ENCODE results near the gene EQTN.
"Not testable (repeated sequence)": the region's sequence is repeated elsewhere in the genome, so short reads cannot be mapped to it uniquely, and the experiment has no call there.

Gene EQTN

DNA sequence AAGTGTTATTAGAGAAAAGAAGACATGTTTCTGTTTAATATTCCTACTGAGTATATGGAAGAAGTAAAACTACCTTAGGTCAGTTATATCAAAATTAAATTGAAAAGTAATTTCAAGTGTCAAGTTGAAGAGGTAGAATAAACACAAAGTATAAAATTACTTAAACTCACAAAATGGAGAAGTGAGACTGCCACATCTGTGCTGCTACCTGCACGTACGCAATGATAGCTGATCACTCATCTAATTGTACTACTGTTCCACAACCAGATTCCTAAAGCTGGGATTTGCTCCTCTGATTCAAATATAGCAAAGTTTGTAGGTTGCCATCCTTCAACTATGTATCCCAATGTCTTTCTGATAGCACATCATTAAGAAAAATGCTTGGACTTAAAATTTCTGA lies 24.8 kb downstream of the EQTN start:
- Histone ChIP-seq H3K36me3 (ENCODE audit: insufficient read depth, low read length) (no peaks in the 10 kb centered on the region), H2AFZ (ENCODE audit: low read length, unreplicated experiment) (no peak overlapping the region)

DNA sequence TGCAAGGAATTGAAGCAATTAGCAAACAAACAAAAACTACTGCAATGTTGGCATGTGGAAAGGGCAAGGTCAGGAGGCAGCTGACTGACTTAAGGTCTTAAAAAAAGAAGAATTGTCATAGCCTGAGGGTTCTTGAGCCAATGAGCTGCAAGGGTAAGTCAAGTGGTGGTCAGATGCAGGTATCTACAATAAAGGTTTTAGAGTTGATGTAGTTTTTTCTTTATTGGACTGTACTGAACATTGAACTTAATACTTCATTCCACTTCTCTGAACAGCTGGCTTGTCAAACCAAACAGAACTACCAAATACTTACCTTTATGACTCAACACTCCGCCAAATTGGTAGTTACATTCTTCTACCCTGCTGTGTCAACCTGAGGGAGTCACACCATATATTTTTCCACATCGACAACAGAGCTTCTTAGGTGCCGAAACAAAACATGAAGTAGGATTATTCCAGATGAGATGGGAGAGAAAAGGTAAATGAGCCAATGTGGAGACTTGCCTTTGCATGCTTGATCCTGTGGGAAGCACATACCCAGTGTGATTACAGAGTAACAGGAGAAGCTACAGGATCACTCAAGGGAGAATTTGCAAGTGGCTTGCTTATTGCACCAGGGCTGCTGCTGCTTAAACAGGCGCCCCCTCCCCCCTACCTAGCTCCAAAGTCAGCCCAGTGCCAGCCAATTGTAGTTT lies 35.3 kb downstream of the EQTN start:
- H3K79me2 ChIP-seq (ENCODE audit: control insufficient read depth, insufficient read depth, low read length, unreplicated experiment) = no peaks in the 10 kb centered on the region
- no peak overlapping the region for H2AFZ ChIP-seq (ENCODE audit: low read length, unreplicated experiment)
- H3K4me3 ChIP-seq (ENCODE audit: low read depth, low read length) = no peak overlapping the region
- H3K36me3 ChIP-seq (ENCODE audit: insufficient read depth, low read length) = no peaks in the 10 kb centered on the region
- no peaks in the 10 kb centered on the region for H3K4me1 ChIP-seq (ENCODE audit: control insufficient read depth, insufficient read depth, low read length, unreplicated experiment)
- H3K27me3 ChIP-seq (ENCODE audit: insufficient read depth, low read length) = peaks cover 35% of the 10 kb centered on the region
- H3K27ac ChIP-seq (ENCODE audit: low read depth, low read length) = no peak overlapping the region

More for the DNA sequence above, 24.8 kb downstream of the EQTN start:
- no peaks in the 10 kb centered on the region for H3K27me3 ChIP-seq (ENCODE audit: insufficient read depth, low read length)
- no peak overlapping the region for H3K27ac ChIP-seq (ENCODE audit: low read depth, low read length)
- peaks cover 5% of the 10 kb centered on the region for H3K4me1 ChIP-seq (ENCODE audit: control insufficient read depth, insufficient read depth, low read length, unreplicated experiment)
- no peaks in the 10 kb centered on the region for H3K79me2 ChIP-seq (ENCODE audit: control insufficient read depth, insufficient read depth, low read length, unreplicated experiment)
- H3K4me3 ChIP-seq (ENCODE audit: low read depth, low read length) = no peak overlapping the region

DNA sequence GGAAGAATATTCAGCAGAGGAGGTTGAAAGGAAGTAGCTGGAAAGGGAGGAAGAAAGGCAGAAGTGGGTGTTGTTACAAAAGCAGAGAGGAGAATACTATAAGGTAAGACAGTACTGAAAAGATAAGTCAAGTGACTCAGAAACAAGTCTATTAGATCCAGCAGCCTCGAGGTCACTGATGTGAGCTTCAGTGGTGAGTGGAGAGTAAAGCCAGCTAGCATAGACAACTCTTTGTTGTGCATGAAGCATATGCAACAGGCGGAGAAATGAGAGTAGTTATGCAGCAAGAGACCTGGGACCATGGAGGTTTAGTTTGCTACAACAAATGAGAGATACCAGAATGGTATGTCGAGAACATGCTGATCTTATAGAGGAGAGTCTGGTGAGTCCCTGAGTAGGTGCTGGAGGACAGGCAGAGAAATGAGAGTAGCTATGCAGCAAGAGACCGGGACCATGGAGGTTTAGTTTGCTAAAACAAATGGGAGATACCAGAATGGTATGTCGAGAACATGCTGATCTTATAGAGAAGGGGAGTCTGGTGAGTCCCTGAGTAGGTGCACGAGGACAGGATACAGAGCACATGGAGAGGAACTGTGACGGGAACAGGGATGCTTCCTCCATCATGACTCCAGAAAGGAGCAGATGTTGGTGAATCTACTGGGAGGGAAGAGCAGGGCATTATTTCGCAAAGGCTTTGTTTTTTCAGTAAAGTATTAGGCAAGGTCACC lies 36.0 kb downstream of the EQTN start:
- H2AFZ ChIP-seq (ENCODE audit: low read length, unreplicated experiment) = no peak overlapping the region
- no peaks in the 10 kb centered on the region for H3K79me2 ChIP-seq (ENCODE audit: control insufficient read depth, insufficient read depth, low read length, unreplicated experiment)
- H3K4me3 ChIP-seq (ENCODE audit: low read depth, low read length) = no peak overlapping the region
- H3K27ac ChIP-seq (ENCODE audit: low read depth, low read length) = no peak overlapping the region
- H3K27me3 ChIP-seq (ENCODE audit: insufficient read depth, low read length) = peaks cover 35% of the 10 kb centered on the region
- H3K4me1 ChIP-seq (ENCODE audit: control insufficient read depth, insufficient read depth, low read length, unreplicated experiment) = no peaks in the 10 kb centered on the region
- no peaks in the 10 kb centered on the region for H3K36me3 ChIP-seq (ENCODE audit: insufficient read depth, low read length)

DNA sequence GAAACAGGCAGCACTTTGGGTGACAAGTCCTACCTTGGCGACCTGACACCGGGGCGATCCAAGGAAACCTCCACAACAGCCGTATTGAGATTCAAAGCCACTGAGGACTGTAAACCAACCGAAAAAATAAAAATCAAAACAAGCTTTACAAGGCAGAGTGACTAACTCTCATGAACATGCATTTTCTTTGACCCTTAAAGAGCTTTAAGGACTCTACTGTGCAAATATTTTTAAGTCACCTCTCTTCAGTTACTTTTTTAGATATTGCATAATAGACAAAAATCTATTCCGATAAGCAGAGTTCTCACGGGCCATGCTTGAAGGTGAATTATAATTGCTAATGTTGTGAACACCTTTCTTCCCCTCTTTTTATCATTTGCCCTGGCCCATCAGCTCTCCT lies 38.3 kb downstream of the EQTN start:
- Histone ChIP-seq H3K79me2 (ENCODE audit: control insufficient read depth, insufficient read depth, low read length, unreplicated experiment) (no peaks in the 10 kb centered on the region), H3K27ac (ENCODE audit: low read depth, low read length) (no peak overlapping the region), H3K27me3 (ENCODE audit: insufficient read depth, low read length) (peaks cover 35% of the 10 kb centered on the region), H3K36me3 (ENCODE audit: insufficient read depth, low read length) (no peaks in the 10 kb centered on the region), H3K4me3 (ENCODE audit: low read depth, low read length) (no peak overlapping the region), H2AFZ (ENCODE audit: low read length, unreplicated experiment) (no peak overlapping the region), H3K4me1 (ENCODE audit: control insufficient read depth, insufficient read depth, low read length, unreplicated experiment) (no peaks in the 10 kb centered on the region)

DNA sequence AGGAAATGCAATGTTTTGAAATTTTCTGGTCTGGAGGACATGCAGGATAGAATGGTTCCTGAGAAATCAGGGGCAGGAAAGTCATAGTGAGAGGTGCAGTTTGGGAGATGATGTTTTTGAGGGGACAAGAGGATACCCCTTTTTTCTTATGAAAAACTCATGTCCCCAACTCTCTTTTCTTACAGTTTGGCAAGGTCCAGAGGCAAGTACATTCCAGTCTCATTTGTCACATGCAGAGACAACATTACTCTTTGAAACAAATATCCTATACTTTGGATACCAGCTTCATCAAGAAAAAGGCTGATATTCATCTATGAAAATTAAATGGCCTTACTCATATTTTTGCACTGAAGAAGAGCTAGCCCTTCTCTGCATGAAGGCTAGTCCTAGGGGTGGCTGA lies 48.2 kb downstream of the EQTN start:
- Histone ChIP-seq H3K79me2 (ENCODE audit: control insufficient read depth, insufficient read depth, low read length, unreplicated experiment) (no peaks in the 10 kb centered on the region), H3K36me3 (ENCODE audit: insufficient read depth, low read length) (no peaks in the 10 kb centered on the region), H3K4me1 (ENCODE audit: control insufficient read depth, insufficient read depth, low read length, unreplicated experiment) (peaks cover 15% of the 10 kb centered on the region), H2AFZ (ENCODE audit: low read length, unreplicated experiment) (peak overlapping the region; percentile 3), H3K27me3 (ENCODE audit: insufficient read depth, low read length) (no peaks in the 10 kb centered on the region), H3K4me3 (ENCODE audit: low read depth, low read length) (no peak overlapping the region), H3K27ac (ENCODE audit: low read depth, low read length) (no peak overlapping the region)

DNA sequence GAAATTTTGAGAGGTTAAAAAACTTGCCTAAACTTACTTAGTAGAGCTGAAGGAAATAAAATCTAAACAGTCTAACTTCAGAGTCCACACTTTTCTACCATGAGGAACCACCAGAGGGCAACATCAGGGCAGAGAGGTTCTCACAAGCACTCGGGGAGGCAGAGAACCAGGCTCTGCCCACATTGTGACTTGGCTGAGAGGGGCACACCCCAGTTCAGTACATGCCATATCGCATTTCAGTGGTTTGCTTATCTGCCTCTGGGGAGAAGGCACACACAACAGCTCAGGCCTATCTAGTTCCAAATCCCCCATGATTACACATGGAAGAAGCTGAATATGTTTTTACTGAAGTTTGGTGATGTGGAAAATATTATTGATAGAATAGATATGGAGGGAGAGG lies 49.2 kb downstream of the EQTN start:
- Histone ChIP-seq H3K4me3 (ENCODE audit: low read depth, low read length) (no peak overlapping the region), H3K4me1 (ENCODE audit: control insufficient read depth, insufficient read depth, low read length, unreplicated experiment) (peaks cover 15% of the 10 kb centered on the region), H3K27ac (ENCODE audit: low read depth, low read length) (no peak overlapping the region), H3K79me2 (ENCODE audit: control insufficient read depth, insufficient read depth, low read length, unreplicated experiment) (no peaks in the 10 kb centered on the region), H3K27me3 (ENCODE audit: insufficient read depth, low read length) (no peaks in the 10 kb centered on the region), H3K36me3 (ENCODE audit: insufficient read depth, low read length) (no peaks in the 10 kb centered on the region), H2AFZ (ENCODE audit: low read length, unreplicated experiment) (no peak overlapping the region)

DNA sequence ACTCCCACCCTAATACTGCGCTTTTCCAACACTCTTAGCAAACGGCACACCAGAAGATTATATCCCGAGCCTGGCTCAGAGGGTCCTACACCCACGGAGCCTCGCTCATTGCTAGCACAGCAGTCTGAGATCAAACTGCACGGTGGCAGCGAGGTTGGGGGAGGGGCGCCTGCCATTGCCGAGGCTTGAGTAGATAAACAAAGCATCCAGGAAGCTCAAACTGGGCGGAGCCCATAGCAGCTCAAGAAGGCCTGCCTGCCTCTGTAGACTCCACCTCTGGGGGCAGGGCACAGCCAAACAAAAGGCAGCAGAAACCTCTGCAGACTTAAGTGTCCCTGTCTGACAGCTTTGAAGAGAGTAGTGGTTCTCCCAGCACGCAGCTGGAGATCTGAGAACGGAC lies 57.3 kb downstream of the EQTN start:
- H2AFZ ChIP-seq (ENCODE audit: low read length, unreplicated experiment); H3K27ac ChIP-seq (ENCODE audit: low read depth, low read length); H3K36me3 ChIP-seq (ENCODE audit: insufficient read depth, low read length); H3K4me3 ChIP-seq (ENCODE audit: low read depth, low read length); H3K79me2 ChIP-seq (ENCODE audit: control insufficient read depth, insufficient read depth, low read length, unreplicated experiment); H3K4me1 ChIP-seq (ENCODE audit: control insufficient read depth, insufficient read depth, low read length, unreplicated experiment); H3K27me3 ChIP-seq (ENCODE audit: insufficient read depth, low read length): not testable (repeated sequence)
